ENCODE data around the gene CTXN3. TPM values are rescaled to one million over a fixed set of nuclear protein-coding genes. Genes with fewer than 3 reads are reported as not detected.

CTXN3 gene
- total RNA-seq, 1 donor from 2014 or later = 5.4 TPM

DNA sequence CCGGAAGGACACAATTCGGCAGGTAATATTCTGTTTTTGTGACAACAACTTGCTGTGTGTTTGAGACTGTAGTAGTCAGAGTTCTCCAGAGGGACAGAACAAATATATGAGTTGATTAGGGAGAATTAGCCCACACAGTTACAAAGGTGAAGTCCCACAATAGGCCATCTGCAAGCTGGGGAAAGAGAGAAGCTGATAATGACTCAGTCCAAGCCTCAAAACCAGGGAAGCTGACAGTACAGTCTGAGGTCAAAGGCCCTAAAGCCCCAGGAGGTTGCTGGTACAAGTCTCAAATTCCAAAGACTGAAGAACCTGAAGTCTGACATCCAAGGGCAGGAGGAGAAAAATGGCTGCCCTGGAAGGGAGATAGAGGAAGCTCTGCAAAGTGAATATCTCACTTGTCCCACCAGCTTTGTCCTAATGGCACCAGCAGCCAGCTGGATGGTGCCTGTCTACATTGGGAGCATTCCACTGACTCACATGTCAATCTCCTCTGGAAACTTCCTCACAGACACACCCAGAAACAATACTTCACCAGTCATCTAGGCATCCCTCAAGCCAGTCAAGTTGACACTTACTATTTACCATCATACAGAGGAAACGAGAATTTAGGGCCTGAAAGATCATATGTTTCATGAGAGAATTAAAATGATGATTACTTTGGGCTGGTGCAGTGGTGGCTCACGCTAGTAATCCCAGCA, 36.3 kb upstream of the CTXN3 start:
- no peak for TF ChIP-seq CTCF (IDR thresholded peaks at IDR 0.05; ENCODE audit: unreplicated experiment)
- no peaks in the 10 kb centered on the region for H3K36me3 Mint-ChIP-seq (ENCODE audit: low read depth, unreplicated experiment)
- no peaks in the 10 kb centered on the region for H3K9me3 Mint-ChIP-seq (ENCODE audit: unreplicated experiment)
- H3K4me1 Mint-ChIP-seq (ENCODE audit: unreplicated experiment) = peaks cover 27% of the 10 kb centered on the region
- no peak overlapping the region for H3K27ac Mint-ChIP-seq (ENCODE audit: unreplicated experiment)
- no peak for DNase-seq (ENCODE audit: low spot score)
- H3K4me3 Mint-ChIP-seq (ENCODE audit: unreplicated experiment) = no peak overlapping the region
- no peaks in the 10 kb centered on the region for H3K27me3 Mint-ChIP-seq (ENCODE audit: unreplicated experiment)

DNA sequence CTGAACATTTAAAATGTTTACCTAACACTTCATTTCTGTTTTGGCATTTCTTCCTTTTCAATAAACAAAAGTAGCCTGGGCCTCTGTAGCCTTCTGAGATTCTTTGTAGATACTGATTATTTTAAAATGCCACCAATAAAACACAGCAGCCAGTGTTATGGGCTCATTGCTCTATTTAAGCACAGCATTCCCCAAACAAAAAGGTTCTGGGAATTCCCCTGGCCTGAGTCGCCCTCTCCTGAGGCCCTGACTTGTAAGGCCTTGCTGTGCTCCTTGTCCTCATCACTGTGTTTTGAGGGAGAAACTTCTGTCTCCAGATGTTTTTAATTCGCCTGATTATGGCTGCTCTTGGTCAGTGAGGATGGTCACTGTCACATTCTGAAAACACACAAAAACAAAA, 33.0 kb upstream of the CTXN3 start:
- Mint-ChIP-seq H3K36me3 (ENCODE audit: low read depth, unreplicated experiment) (no peaks in the 10 kb centered on the region), H3K4me1 (ENCODE audit: unreplicated experiment) (peaks cover 4% of the 10 kb centered on the region), H3K9me3 (ENCODE audit: unreplicated experiment) (no peaks in the 10 kb centered on the region), H3K4me3 (ENCODE audit: unreplicated experiment) (no peak overlapping the region), H3K27ac (ENCODE audit: unreplicated experiment) (no peak overlapping the region), H3K27me3 (ENCODE audit: unreplicated experiment) (no peaks in the 10 kb centered on the region)
- TF ChIP-seq CTCF (IDR thresholded peaks at IDR 0.05; ENCODE audit: unreplicated experiment) = no peak
- no peak for DNase-seq (ENCODE audit: low spot score)

GRCh38 chr5:127619908-127620479, 28.9 kb upstream of the CTXN3 start:
- DNase-seq (ENCODE audit: low spot score) = no peak
- Mint-ChIP-seq H3K27me3 (ENCODE audit: unreplicated experiment) (no peaks in the 10 kb centered on the region), H3K4me1 (ENCODE audit: unreplicated experiment) (peaks cover 20% of the 10 kb centered on the region), H3K27ac (ENCODE audit: unreplicated experiment) (no peak overlapping the region), H3K4me3 (ENCODE audit: unreplicated experiment) (no peak overlapping the region), H3K9me3 (ENCODE audit: unreplicated experiment) (no peaks in the 10 kb centered on the region), H3K36me3 (ENCODE audit: low read depth, unreplicated experiment) (no peaks in the 10 kb centered on the region)
- no peak for TF ChIP-seq CTCF (IDR thresholded peaks at IDR 0.05; ENCODE audit: unreplicated experiment)

DNA sequence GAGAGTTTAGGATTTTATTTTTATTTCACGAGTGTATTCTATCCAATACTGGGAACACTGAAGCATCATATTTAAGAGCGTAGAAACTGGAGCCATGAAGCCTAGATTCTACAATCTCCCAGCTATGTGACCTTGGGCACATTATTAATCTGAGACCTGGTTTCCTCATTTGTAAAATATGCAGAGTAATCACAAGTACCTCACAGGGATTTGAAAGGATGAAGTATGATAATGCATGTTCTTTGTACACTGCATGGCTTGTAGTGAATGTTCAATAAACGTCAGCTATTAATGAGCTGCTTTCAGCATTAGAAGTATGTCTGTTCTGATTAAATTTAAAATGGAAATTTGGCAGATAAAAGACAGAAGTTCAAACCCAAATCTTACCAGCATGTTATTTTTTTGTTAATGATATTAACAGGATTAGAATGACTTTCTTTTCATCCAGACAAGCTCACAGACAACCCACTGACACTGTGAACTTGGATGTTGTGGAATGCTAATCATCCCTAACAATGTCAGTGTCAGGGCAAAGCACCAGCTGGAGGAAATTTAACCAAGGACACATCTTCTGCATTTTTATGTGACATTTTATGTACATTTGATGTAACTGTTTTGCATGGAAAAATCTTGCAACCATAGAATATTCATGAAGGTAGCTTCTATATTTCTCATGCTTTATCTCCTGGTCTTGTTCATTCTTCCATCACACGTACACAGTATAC, 27.1 kb upstream of the CTXN3 start:
- peaks cover 20% of the 10 kb centered on the region for H3K4me1 Mint-ChIP-seq (ENCODE audit: unreplicated experiment)
- H3K27me3 Mint-ChIP-seq (ENCODE audit: unreplicated experiment) = no peaks in the 10 kb centered on the region
- no peaks in the 10 kb centered on the region for H3K36me3 Mint-ChIP-seq (ENCODE audit: low read depth, unreplicated experiment)
- TF ChIP-seq CTCF (IDR thresholded peaks at IDR 0.05; ENCODE audit: unreplicated experiment) = no peak
- no peaks in the 10 kb centered on the region for H3K9me3 Mint-ChIP-seq (ENCODE audit: unreplicated experiment)
- H3K27ac Mint-ChIP-seq (ENCODE audit: unreplicated experiment) = no peak overlapping the region
- H3K4me3 Mint-ChIP-seq (ENCODE audit: unreplicated experiment) = no peak overlapping the region
- no peak for DNase-seq (ENCODE audit: low spot score)

DNA sequence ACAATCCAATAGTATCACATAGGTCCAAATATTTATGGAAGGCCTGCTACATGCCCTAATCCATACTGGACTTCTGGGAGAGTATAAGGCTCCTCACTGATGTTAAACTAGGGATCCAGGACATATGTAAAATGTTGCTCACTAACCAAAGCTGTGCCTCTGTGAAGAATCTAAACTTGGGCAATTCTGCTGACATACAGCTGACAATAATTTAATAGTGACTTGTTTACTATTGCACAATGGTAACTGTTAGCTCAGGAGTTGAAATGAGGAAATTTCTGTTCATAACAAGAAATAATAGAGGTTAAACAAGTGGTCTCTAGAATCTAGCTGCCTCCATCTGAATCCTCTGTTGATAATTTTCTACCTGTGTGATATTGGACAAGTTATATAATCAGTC, 14.9 kb upstream of the CTXN3 start:
- no peak for DNase-seq (ENCODE audit: low spot score)
- Mint-ChIP-seq H3K27me3 (ENCODE audit: unreplicated experiment) (peaks cover 2% of the 10 kb centered on the region), H3K27ac (ENCODE audit: unreplicated experiment) (no peak overlapping the region), H3K9me3 (ENCODE audit: unreplicated experiment) (no peaks in the 10 kb centered on the region), H3K4me1 (ENCODE audit: unreplicated experiment) (peaks cover 3% of the 10 kb centered on the region), H3K36me3 (ENCODE audit: low read depth, unreplicated experiment) (no peaks in the 10 kb centered on the region), H3K4me3 (ENCODE audit: unreplicated experiment) (no peak overlapping the region)
- no peak for TF ChIP-seq CTCF (IDR thresholded peaks at IDR 0.05; ENCODE audit: unreplicated experiment)

Measured in endothelial cell (in vitro differentiated cells).